ENCODE measurements around the gene E2F4. TPM values are rescaled to one million over a fixed set of nuclear protein-coding genes. Genes with fewer than 3 reads are reported as not detected.

E2F4 gene
- total RNA-seq, 1 experiment from 2014 or later = 81.0 TPM

- BruUV-seq (replicated peaks) = no TSS peak
- POLR2A ChIA-PET = interaction anchor here (0.7 to 2.6 kb wide), 7 partner anchors 10 to 53 kb away, joined by 3 to 12 read pairs (median 8); partner anchors contain the start of genes FHOD1, MATCAP1 and TMEM208
- Mint-ChIP-seq H3K27ac (ENCODE audit: low read depth, unreplicated experiment) (no peak overlapping the region), H3K27me3 (ENCODE audit: insufficient read depth, unreplicated experiment) (no peaks in the 10 kb centered on the region), H3K9me3 (ENCODE audit: unreplicated experiment) (no peaks in the 10 kb centered on the region), H3K36me3 (ENCODE audit: insufficient read depth, unreplicated experiment) (peaks cover 42% of the 10 kb centered on the region), H3K4me1 (ENCODE audit: insufficient read depth, unreplicated experiment) (peaks cover 34% of the 10 kb centered on the region), H3K4me3 (ENCODE audit: unreplicated experiment) (peak overlapping the region; percentile 77)
- no peak for TF ChIP-seq CTCF (IDR thresholded peaks at IDR 0.05; ENCODE audit: unreplicated experiment)
- intact Hi-C loops (cut with micrococcal nuclease) = loop anchor here (2.0 kb wide), 1 partner anchor 85 kb away; the partner anchor contains the start of gene PLEKHG4
- no peak for DNase-seq (ENCODE audit: unreplicated experiment)
- CTCF ChIA-PET = interaction anchor here (0.6 to 1.5 kb wide), 5 partner anchors 8 to 51 kb away, joined by 3 to 8 read pairs (median 3); no protein-coding TSS in a partner anchor
Observed at GRCh38 chr16:67193536-67193935, 1.6 kb downstream of the E2F4 start.

GRCh38 chr16:67194260-67194659 lies 2.3 kb downstream of the E2F4 start:
- CTCF ChIA-PET = interaction anchor here (0.7 to 1.5 kb wide), 4 partner anchors 9 to 299 kb away, joined by 3 to 8 read pairs (median 3); no protein-coding TSS in a partner anchor
- intact Hi-C loops (cut with micrococcal nuclease) = no loop called here
- H3K27me3 Mint-ChIP-seq (ENCODE audit: insufficient read depth, unreplicated experiment) = no peaks in the 10 kb centered on the region
- BruUV-seq (replicated peaks) = no TSS peak
- no peaks in the 10 kb centered on the region for H3K9me3 Mint-ChIP-seq (ENCODE audit: unreplicated experiment)
- peaks cover 36% of the 10 kb centered on the region for H3K4me1 Mint-ChIP-seq (ENCODE audit: insufficient read depth, unreplicated experiment)
- peaks cover 42% of the 10 kb centered on the region for H3K36me3 Mint-ChIP-seq (ENCODE audit: insufficient read depth, unreplicated experiment)
- peak overlapping the region; percentile 77 for H3K4me3 Mint-ChIP-seq (ENCODE audit: unreplicated experiment)
- no peak for DNase-seq (ENCODE audit: unreplicated experiment)
- POLR2A ChIA-PET = interaction anchor here (0.6 to 2.6 kb wide), 4 partner anchors 9 to 53 kb away, joined by 3 to 9 read pairs (median 4); partner anchors contain the start of gene FHOD1
- no peak for TF ChIP-seq CTCF (IDR thresholded peaks at IDR 0.05; ENCODE audit: unreplicated experiment)
- H3K27ac Mint-ChIP-seq (ENCODE audit: low read depth, unreplicated experiment) = no peak overlapping the region

- peaks cover 51% of the 10 kb centered on the region for H3K36me3 Mint-ChIP-seq (ENCODE audit: insufficient read depth, unreplicated experiment)
- peak overlapping the region; percentile 14 for H3K27ac Mint-ChIP-seq (ENCODE audit: low read depth, unreplicated experiment)
- no peaks in the 10 kb centered on the region for H3K27me3 Mint-ChIP-seq (ENCODE audit: insufficient read depth, unreplicated experiment)
- H3K9me3 Mint-ChIP-seq (ENCODE audit: unreplicated experiment) = no peaks in the 10 kb centered on the region
- peaks cover 43% of the 10 kb centered on the region for H3K4me1 Mint-ChIP-seq (ENCODE audit: insufficient read depth, unreplicated experiment)
- POLR2A ChIA-PET = no interaction called here
- intact Hi-C loops (cut with micrococcal nuclease) = no loop called here
- H3K4me3 Mint-ChIP-seq (ENCODE audit: unreplicated experiment) = no peak overlapping the region
- CTCF ChIA-PET = interaction anchor here (0.6 to 0.9 kb wide), 3 partner anchors 17 to 218 kb away, joined by 3 read pairs; no protein-coding TSS in a partner anchor
- BruUV-seq (replicated peaks) = no TSS peak
- DNase-seq (ENCODE audit: unreplicated experiment) = no peak
- TF ChIP-seq CTCF (IDR thresholded peaks at IDR 0.05; ENCODE audit: unreplicated experiment) = no peak
Observed at GRCh38 chr16:67195676-67196075, 3.7 kb downstream of the E2F4 start.

GRCh38 chr16:67196881-67197280 lies 4.9 kb downstream of the E2F4 start:
- H3K27me3 Mint-ChIP-seq (ENCODE audit: insufficient read depth, unreplicated experiment) = no peaks in the 10 kb centered on the region

More at GRCh38 chr16:67196881-67197280, 4.9 kb downstream of the E2F4 start:
- intact Hi-C loops (cut with micrococcal nuclease) = no loop called here
- BruUV-seq (replicated peaks) = no TSS peak
- Mint-ChIP-seq H3K27ac (ENCODE audit: low read depth, unreplicated experiment) (peak overlapping the region; percentile 14), H3K9me3 (ENCODE audit: unreplicated experiment) (no peaks in the 10 kb centered on the region), H3K4me3 (ENCODE audit: unreplicated experiment) (no peak overlapping the region), H3K36me3 (ENCODE audit: insufficient read depth, unreplicated experiment) (peaks cover 54% of the 10 kb centered on the region), H3K4me1 (ENCODE audit: insufficient read depth, unreplicated experiment) (peaks cover 35% of the 10 kb centered on the region)
- ChIA-PET POLR2A (interaction anchor here (0.9 to 3.8 kb wide), 3 partner anchors 10 to 50 kb away, joined by 3 to 28 read pairs (median 25); partner anchors contain the start of gene FHOD1), CTCF (interaction anchor here (0.5 to 3.6 kb wide), 8 partner anchors 7 to 247 kb away, joined by 3 to 29 read pairs (median 8); partner anchors contain the start of genes EXOC3L1 and TMEM208)
- no peak for DNase-seq (ENCODE audit: unreplicated experiment)
- no peak for TF ChIP-seq CTCF (IDR thresholded peaks at IDR 0.05; ENCODE audit: unreplicated experiment)

All from MCF 10A (cell line).